ENCODE results near the gene INTS15. TPM values are rescaled to one million over a fixed set of nuclear protein-coding genes. Genes with fewer than 3 reads are reported as not detected.

The INTS15 gene
- polyA plus RNA-seq, 4 donors = 31.9 to 38.3 (median 33.3) TPM

GRCh38 chr7:6654113-6654841 lies 64.5 kb downstream of the INTS15 start:
- DNase-seq (ENCODE audit: low read depth in 4 of 4, low spot score in 3 of 4) = no peak

- DNase-seq (ENCODE audit: low read depth in 4 of 4, low spot score in 3 of 4) = no peak
These were observed 65.2 kb downstream of the INTS15 start for GRCh38 chr7:6654842-6655610.

- DNase-seq (ENCODE audit: low read depth in 4 of 4, low spot score in 3 of 4) = no peak
These were observed 66.0 kb downstream of the INTS15 start for GRCh38 chr7:6655636-6656385.

- no peak for DNase-seq (ENCODE audit: low read depth in 4 of 4, low spot score in 3 of 4)
These were observed 66.6 kb downstream of the INTS15 start for GRCh38 chr7:6656413-6656812.

Other genes starting within 250 kb of the INTS15 start
- 10 to 100 TPM; 22.9 to 26.3 (median 24.1) TPM for gene FAM220A, start 241.1 kb upstream of the INTS15 start, polyA plus RNA-seq (ENCODE audit: insufficient read length in 4 of 4)
- gene RAC1, start 215.5 kb upstream of the INTS15 start, polyA plus RNA-seq (ENCODE audit: insufficient read length in 4 of 4) = 100 to 1,000 TPM; 276 to 327 (median 309) TPM
- gene DAGLB, start 142.1 kb upstream of the INTS15 start, polyA plus RNA-seq (ENCODE audit: insufficient read length in 4 of 4) = 10 to 100 TPM; 13.5 to 17.3 (median 15.5) TPM
- gene KDELR2, start 105.9 kb upstream of the INTS15 start, polyA plus RNA-seq (ENCODE audit: insufficient read length in 4 of 4) = 100 to 1,000 TPM; 193 to 223 (median 210) TPM
- gene GRID2IP, start 38.6 kb upstream of the INTS15 start, polyA plus RNA-seq (ENCODE audit: insufficient read length in 4 of 4) = under 1 TPM; 0.52 to 0.78 (median 0.64) TPM
- 10 to 100 TPM; 78.7 to 98.4 (median 89.2) TPM for gene ZDHHC4, start 12.6 kb upstream of the INTS15 start, polyA plus RNA-seq (ENCODE audit: insufficient read length in 4 of 4)
- 10 to 100 TPM; 15.0 to 18.5 (median 15.8) TPM for gene ZNF853, start 25.6 kb downstream of the INTS15 start, polyA plus RNA-seq (ENCODE audit: insufficient read length in 4 of 4)
- 10 to 100 TPM; 36.5 to 39.8 (median 37.6) TPM for gene ZNF316, start 47.3 kb downstream of the INTS15 start, polyA plus RNA-seq (ENCODE audit: insufficient read length in 4 of 4)
- 10 to 100 TPM; 33.9 to 46.2 (median 44.4) TPM for gene ZNF12, start 116.9 kb downstream of the INTS15 start, polyA plus RNA-seq (ENCODE audit: insufficient read length in 4 of 4)
- 1 to 10 TPM in 2 of 4 donors, not detected in 2; 1.1 to 1.3 TPM for gene RSPH10B2, start 164.1 kb downstream of the INTS15 start, polyA plus RNA-seq (ENCODE audit: insufficient read length in 4 of 4)
- 10 to 100 TPM; 45.7 to 93.4 (median 64.9) TPM for gene CCZ1B, start 236.3 kb downstream of the INTS15 start, polyA plus RNA-seq (ENCODE audit: insufficient read length in 4 of 4)